GM18861 (cell line): ENCODE data around the gene CHD9.

Source experiments
- ATAC-seq: cut with Tn5 transposase; IDR thresholded peaks from one replicate; pipeline ENCODE4 v1.9.1; 2021; ENCODE audit not compliant: unreplicated experiment

Gene CHD9

DNA sequence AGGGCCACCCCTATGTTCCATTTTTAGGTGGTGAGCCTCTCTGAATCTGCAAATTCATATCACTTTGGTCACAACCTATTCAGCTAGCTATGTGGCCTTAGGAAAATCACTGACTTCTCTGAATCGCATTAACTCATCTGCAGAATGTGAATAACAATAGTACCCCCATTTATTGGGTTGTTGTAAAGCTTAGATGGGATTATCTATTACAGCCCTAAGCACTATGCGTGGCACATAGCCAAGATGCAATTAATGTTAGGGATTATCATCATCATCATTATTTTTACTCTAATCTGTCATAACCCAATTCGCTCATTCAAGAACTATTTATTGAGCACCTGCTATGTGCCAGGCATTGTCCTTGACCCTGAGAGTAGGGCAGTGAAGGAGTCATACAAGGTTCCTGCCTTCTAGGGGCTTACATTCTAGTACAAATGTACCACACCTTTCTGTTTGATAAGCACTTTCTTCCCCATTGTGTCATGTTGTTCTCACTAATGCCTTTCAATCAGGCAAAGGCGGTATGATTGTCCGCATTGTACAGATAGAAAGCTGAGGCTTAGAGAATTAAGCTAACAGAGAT lies 38.5 kb downstream of the CHD9 start:
- ATAC-seq, result no peak

DNA sequence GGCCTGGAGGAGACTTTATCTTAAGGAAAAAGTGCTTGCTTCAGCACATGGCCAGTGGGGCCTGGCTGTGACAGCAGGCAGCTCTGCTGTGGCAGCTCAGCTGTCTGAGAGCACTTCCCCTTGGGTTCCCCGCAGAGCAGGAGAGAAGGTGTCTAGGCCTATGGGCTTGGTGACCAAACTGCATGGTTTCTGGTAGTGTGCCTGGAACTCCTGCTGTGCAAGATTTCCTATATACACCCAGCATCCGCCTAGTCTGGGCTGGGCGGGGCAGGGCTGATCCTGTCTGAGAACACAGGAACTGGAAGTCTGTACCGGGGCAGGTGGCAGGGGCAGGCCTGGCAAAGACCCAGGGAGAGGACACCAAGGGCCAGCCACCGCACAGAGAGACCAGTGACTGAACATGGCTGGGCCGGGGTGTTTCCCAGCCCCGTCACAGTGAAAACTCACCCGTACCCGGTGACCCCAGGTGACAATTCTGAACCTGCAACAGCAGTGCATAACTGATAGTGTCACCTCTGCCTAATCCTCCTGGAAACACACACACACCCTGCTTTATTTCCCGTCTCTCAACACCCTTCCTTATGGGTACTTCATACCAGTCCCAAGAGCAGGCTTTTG lies 39.3 kb downstream of the CHD9 start:
- peak; percentile 33 for ATAC-seq

DNA sequence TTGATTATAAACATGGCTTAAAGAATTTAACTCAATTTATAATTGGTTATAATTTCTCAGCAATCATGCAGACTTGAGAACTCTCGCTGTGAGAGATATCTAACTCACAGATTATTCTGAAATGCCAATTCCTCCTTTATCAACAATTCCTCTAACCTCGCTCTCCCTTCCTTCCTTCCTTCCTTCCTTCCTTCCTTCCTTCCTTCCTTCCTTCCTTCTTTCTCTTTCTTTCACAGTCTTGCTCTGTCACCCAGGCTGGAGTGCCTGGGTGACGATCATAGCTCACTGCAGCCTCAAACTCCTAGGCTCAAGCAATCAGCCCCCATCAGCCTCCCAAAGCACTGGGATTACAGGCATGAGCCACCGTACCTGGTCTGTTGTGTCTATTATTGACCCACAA lies 42.4 kb downstream of the CHD9 start:
- no peak for ATAC-seq

DNA sequence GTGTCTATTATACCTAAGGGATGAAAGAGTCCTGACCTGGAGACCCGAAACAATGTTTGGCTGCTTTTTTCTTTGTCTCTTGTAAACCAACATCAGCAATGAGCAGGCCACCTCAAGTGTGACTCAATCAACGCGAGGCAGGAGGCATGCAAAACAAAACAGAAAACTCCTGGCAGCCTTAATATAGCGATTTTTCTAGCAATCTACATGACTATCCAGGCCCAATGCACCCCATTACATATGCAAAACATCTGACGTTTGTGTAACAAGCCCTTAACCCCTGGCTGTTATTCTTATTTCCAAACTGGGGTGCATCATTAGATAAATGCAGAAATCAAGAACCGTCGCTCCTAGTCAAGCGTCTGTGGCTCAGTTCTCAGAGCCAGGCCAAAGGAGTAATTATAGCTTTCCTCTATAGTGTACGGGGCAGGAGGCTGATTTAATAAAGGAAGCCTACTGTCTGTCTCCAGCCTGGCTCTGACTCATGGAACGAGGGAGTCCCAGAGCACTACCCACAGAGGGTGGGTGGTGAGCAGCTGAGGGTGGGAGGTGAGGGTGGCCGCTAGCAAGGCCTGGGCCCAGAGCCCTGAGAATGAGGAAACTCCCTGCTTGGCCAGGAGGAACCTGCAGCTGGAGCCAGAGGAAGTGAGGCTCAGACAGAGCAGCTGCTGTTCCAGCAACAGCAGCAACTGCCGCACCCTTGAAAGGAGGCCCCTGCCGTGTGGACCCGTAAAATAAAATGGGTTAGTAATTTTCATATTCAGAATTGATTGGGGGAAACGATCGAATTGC lies 43.9 kb downstream of the CHD9 start:
- peak; percentile 60 for ATAC-seq

DNA sequence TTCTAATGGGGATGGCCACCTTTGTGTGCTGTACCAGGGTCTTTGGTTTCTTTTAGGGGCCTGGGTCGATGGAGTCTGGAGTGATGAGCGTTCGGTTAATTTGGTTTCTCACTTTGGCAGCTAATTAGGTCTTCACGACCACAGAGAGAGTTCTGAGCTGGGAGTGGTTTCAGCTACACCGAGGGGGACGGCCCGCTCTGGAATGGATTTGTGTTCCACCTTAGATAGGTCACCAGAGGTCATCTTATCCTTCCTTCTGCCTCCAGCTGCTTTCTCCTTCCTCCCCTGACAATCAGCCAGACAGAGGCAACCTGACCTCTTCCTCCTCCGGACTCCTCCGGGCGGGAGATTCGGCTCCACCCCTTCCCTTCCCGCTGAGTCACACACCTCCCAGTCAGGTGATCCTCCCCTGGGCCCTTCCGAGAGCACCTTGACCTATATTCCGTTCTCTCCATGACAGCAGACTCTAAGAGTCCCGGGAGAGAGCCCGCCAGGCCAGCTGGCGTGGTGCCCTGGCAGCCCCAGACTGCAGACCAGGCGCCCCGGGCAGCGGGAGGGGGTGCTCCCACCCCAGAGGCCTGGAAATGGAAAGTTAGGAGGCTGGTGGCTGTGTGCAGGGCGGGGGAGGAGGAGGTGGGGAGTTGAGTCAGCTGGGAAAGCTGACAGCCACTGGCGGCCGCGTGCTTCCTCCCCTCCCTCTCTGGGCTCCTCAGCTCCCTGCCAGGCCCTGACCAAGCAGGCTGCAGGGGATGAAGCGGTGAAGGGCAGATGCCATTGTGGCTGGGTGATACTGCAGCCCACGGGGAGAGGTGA lies 44.7 kb downstream of the CHD9 start:
- ATAC-seq, result peak; percentile 27

DNA sequence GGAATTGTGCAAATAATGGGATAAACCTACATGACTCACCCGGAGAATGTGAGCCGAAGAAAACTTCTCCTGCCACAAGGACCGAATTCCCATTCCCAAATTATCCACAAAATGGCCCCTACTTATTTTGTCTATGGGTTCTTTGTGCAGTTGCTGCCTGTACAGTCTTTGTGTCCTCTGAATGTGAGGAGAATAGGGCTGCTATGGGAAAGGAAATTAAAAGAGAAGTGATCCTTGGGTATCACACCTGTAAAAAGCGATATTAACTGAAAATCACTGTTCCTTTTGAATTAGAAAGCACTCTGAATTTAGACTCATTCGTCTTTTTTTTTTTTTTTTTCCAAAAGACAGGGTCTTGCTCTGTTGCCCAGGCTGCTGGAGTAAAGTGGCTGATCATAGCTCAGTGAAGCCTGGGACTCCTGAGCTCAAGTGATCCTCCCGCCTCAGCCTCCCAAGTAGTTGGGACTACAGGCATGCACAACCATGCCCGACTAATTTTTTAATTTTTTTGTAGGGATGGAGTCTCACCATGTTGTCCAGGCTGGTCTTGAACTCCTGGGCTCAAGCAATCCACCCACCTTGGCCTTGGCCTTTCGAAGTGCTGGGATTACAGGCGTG lies 45.4 kb downstream of the CHD9 start:
- no peak for ATAC-seq

DNA sequence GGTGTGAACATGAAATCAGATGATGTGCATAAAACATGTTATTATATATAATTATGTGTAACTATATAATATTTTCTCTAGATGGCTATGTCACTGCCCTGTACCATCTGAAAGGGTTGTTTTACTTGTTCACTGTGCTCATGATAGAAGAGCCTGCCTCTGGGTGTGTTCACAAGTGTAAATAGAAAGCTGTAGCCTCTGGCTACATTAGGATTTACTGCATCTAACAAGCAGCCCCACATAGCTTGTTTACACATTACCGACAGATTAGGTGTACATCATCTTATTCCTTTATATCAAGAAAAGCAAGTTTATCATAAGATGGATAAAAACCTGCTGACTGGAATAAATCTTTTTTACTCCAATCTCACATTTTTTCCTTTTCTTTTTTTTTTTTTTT lies 46.1 kb downstream of the CHD9 start:
- ATAC-seq, result no peak

DNA sequence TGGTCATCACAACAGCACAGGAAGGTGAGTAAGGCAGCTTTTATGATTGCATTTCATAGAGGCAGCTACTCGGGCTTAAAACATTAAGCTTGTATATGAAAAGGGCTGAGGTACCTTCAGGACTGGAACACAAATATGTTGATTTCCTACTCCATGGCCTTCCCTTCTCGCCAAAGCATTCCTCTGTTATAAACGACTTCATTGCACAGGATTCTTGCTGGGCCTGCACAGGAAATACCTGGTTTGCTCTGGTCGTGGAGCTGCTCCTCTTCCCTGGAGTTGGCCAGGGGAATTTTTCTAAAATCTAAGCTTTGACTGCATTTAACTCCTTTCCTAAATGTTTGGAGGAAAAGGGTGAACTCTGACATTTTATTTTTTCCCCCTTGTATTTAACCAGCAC lies 49.0 kb downstream of the CHD9 start:
- ATAC-seq, result no peak

DNA sequence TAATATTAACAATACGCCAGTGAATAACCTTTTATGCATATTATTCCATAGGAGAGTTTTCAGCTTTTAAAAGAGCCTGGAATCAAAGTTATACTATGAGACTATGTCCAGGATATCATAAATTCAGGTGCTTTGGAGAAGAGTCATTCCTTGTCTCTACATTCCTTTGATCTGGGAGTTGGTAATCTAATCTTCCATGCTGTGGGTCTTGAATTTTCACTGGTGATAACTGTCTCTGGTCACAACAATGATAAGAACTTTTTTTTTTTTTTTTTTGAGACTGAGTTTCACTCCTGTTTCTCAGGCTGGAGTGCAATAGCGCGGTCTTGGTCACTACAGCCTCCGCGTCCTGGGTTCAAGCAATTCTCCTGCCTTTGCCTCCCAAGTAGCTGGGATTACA lies 50.8 kb downstream of the CHD9 start:
- no peak for ATAC-seq

DNA sequence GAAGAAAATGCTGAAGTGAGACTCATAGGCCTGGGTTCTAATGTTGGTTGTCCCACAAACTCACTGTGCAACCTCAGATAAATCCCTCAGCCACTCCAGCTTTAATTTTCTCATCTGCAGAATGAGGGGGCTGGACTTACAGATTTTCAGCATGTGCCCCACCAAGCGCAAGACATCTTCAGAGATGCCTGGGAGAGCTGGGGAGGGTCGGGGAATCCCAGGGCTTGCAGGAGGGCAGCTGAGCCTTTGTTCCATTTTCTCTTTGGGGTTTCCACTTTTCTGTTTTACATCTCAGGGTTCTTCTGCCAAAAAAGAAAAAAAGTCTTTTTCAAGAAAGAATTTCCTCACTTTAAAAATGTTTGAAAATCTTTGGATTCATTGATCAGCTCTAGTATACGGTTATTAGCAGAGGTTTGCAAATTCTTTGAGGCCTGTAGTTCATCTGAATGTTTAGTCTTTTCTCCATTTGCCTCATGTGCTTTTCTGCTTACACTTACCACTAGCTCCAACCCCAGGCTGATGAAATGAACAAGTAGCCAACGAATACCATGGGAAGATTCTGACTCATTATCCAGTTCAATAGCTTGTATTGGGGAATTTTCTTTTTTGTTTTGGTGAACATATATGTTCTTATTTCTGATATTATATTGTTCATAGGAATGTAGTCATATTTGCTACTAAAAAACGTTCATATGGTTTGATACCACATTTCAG lies 56.4 kb downstream of the CHD9 start:
- no peak for ATAC-seq

DNA sequence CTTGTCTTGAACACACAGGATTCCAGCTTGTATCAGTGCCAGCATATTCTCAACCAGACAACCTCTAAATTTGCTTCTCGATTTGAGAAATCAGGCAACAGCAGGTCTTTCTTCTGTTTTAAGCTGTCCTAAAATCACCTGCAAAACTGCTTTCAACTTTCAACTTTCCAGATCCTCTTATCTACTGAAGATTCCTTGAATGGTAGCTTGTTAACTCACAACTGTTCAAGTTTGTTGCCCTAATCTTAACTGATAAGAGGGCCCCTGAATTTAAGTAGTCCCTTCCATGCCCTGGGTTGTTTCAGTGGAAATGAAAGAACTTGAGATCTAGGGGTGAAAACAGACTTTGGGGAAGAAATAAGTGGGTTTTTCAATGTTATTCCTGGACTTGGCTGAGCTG lies 57.2 kb downstream of the CHD9 start:
- ATAC-seq, result no peak

DNA sequence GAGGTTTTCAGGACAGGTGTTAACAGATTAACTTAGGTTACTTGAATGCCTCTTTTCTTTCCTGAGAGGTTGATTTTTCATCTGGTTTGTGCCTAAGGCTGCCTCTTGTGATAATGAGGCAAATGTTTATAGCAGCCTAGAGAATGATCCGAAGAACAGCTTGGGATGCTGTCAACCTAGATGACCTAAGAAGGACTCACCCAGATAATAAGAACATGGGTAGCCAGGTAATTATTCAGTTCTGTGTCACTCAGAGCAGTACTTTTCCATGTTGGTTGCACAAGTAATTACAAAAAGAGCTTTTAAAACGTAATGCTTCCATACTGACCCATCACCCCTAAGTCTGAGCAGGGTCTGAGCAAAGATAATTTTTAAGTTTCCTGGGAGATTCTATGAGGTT lies 60.3 kb downstream of the CHD9 start:
- ATAC-seq, result no peak

DNA sequence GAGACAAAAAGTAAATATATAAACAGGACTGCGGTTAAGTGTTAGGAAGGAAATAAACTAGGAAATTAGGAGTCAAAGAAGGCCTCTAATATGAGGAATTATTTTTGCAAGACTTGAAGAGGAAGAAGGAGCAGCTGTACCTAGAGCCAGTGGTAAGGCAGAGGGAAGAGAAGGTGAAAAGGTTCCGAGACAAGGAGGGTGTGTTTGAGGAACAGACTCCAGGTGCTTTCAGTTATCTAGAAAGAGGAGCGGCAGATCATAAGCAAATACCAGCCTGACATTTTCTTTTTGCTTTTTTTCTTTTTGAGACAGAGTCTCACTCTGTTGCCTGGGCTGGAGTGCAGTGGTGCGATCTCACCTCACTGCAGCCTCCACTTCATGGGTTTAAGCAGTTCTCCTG lies 61.0 kb downstream of the CHD9 start:
- no peak for ATAC-seq

DNA sequence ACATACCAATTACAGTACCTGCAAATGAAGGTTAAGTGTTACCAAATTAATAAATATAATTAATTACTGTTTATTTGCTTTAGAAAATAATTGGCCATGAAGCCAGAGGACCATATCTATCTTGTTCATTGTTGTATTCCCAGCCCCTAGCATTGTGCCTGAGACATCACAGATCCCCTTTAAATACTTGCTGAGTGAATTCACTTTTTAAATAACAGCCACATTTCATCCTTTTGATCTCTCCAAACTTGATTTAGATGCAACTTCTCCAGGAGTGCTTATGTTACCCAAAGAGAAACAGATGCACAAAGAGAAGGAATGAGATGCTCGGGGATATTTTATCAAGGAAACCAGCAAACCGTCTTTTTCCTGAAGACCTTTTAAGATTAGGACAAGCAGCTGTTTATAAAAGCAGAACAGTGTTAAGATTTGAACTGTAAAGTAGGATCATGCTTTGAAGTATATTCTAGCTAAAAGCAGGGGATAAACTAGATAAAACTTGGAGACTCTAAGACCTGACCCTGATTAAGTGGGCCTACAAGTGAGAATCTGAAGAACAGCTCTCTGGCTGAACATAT lies 66.3 kb downstream of the CHD9 start:
- ATAC-seq, result no peak

DNA sequence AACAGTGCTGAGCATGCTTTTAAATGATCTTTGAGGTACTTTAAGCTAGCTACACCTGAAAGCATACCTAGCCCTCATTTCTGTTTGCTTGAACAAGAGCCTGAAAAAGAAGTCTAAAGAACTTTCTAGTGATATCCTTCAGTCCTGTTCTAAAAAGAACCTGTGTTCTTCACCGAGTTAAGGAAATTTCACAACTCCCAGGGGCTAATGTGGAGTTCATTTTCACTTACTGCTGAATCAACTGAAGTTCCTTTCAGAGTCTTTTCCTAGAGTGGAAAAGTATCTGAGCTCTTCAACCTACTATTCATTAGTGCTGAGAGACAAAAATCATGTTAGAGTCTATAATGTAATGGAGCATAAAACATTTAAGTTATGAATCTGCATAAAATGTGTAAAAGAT lies 66.9 kb downstream of the CHD9 start:
- ATAC-seq, result no peak

DNA sequence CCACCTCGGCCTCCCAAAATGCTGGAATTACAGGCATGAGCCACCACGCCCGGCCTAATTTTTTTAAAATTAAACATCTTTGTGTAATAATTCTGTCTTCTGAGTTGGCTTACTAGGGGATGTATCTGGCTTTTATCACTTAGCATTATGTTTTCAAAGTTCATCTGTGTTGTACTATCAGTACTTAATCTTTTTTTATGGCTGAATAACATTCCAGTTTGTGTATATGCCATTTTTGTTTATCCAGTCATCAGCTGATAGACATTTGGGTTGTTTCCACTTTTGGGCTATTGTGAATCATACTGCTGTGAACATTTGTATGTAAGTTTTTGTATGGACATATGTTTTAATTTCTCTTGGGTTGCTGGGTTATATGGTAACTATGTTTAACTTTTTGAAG lies 69.0 kb downstream of the CHD9 start:
- no peak for ATAC-seq

DNA sequence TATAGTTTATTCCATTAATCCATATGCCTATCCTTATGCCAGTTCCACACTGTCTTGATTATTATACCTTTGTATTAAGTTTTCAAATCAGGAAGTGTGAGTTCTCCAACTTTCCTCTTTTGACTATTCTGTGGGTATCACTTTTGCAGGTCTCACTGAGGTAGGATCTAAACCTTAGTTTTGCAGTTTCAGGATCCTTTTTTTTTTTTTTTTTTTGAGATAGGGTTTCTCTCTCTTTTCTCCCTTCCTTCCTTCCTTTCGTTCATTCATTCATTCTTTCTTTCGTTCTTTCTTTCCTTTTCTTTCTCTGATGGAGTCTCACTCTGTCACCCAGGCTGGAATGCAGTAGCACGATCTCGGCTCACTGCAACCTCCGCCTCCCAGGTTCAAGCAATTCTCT lies 71.6 kb downstream of the CHD9 start:
- no peak for ATAC-seq

DNA sequence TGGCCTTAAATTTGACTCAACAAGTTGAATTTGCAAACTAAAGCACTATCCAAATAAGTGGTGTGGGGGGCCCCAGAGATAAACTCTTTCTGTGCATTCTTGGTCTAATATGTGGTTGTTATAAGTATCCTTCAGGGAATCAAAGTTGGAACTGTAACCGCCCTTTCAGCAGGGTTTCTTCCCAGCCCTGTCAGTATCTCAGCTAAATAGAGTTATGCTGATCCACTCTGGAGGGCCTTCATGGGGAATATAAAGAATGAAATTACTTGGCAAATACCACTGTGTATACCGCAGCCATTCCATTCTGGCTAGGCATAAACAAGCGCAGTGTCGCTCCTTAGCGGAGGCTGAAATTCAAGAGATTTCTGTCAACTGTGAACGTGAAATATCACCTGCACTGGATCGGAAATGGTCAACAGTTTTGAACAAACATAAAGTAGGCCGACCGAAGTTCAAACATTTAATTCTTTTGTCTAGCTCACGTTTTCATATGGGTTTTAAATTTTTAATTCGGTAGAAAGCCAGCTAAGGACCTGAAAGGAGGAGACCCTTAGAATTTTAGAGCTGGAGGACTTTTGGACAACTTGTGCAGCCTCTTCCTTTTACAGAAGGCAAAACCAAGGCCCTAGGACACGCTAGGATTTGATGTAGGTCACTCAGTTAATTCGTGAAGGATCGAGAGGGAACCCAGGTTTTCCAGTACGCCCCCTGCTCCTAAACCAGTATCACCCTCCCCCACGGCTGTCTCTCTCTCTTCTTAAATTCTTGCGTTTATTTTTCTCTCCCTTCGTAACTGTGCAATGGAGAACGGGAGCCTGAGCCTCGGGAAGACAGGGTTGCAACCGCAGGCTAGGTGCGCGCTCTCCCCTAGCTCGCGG lies 74.7 kb downstream of the CHD9 start:
- no peak for ATAC-seq
